Measurements from ENCODE around the gene FOXP1. TPM values are rescaled to one million over a fixed set of nuclear protein-coding genes. Genes with fewer than 3 reads are reported as not detected.

FOXP1 gene
- total and polyA plus RNA-seq, 2 donors (not counting 1 experiment from before 2014, with no cell fraction given) = 91.1 to 508 TPM

DNA sequence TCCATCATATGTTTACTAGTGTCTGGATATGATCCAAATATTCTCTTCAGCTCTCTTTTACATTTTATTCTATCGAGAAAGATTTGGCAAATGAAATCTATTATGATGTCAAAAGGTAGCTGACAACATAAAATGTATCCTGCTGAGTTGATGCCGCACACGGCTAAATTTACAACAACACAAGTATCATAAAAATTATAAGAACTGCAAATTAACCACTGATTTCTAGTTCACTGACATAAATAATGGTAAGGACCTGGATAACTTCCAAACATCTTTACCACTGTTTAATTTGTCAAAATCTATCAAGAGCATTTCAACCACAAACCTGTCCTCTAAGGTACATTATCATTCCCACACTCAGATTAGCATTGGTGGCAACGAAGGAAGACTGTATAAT lies 244.5 kb downstream of the FOXP1 start:
- H3K9me3 Mint-ChIP-seq (ENCODE audit: insufficient read depth) = peaks cover 3% of the 10 kb centered on the region
- DNase-seq (no peak), ATAC-seq (ENCODE audit: low read depth) (no peak)
- H3K27ac Mint-ChIP-seq = no peak overlapping the region
- H3K36me3 ChIP-seq (replicated peaks in 1 of 2; ENCODE audit: control extremely low read depth in 1 of 2, control insufficient read depth in 1 of 2, extremely low read depth in 1 of 2, insufficient read depth in 2 of 2, low read length in 1 of 2) = peaks cover 3 to 4% of the 10 kb centered on the region in 2 experiments
- no peaks in the 10 kb centered on the region for H4K20me1 ChIP-seq (ENCODE audit: control insufficient read depth, insufficient read depth, low read length, poor library complexity, severe bottlenecking)
- no peak overlapping the region for H2AFZ ChIP-seq (ENCODE audit: insufficient read depth, low read depth, low read length, poor library complexity, severe bottlenecking)
- H3K9me3 ChIP-seq (ENCODE audit: control extremely low read depth in 1 of 3, control insufficient read depth in 2 of 3, insufficient read depth in 1 of 3, low read length in 2 of 3) = peaks cover 0 to 4% (median 0%) of the 10 kb centered on the region in 3 donors
- 83% methylated on average over 2 of the region's 4 CpGs for WGBS (ENCODE audit: insufficient coverage)
- CTCF ChIA-PET = interaction anchor here (1.7 kb wide), 1 partner anchor 12 kb away, joined by 3 read pairs; no protein-coding TSS in a partner anchor
- H3K4me3 ChIP-seq (ENCODE audit: control extremely low read depth in 1 of 5, extremely low read depth in 1 of 5, insufficient read depth in 1 of 5, low read depth in 2 of 5, low read length in 4 of 5) = no peak overlapping the region
- peaks cover 95% of the 10 kb centered on the region for H3K79me2 ChIP-seq (ENCODE audit: control insufficient read depth, insufficient read depth, low read length)
- H3K27me3 ChIP-seq (replicated peaks in 1 of 4; ENCODE audit: control extremely low read depth in 1 of 4, control insufficient read depth in 3 of 4, insufficient read depth in 4 of 4, low read length in 3 of 4) = no peaks in the 10 kb centered on the region
- POLR2A ChIA-PET = no interaction called here
- no peaks in the 10 kb centered on the region for H3K27me3 Mint-ChIP-seq
- H3K4me2 ChIP-seq (replicated peaks; ENCODE audit: low read depth, low read length, poor library complexity, severe bottlenecking) = no peak overlapping the region
- H3K4me3 Mint-ChIP-seq = no peak overlapping the region
- peaks cover 39% of the 10 kb centered on the region for H3K4me1 Mint-ChIP-seq
- peaks cover 0 to 4% of the 10 kb centered on the region in 2 donors for H3K4me1 ChIP-seq (ENCODE audit: control insufficient read depth in 2 of 2, insufficient read depth in 2 of 2, low read length in 2 of 2)
- H3K27ac ChIP-seq (ENCODE audit: low read length in 2 of 2) = no peak overlapping the region
- intact Hi-C loops (cut with micrococcal nuclease) = no loop called here
- TF ChIP-seq, protein P1, sequence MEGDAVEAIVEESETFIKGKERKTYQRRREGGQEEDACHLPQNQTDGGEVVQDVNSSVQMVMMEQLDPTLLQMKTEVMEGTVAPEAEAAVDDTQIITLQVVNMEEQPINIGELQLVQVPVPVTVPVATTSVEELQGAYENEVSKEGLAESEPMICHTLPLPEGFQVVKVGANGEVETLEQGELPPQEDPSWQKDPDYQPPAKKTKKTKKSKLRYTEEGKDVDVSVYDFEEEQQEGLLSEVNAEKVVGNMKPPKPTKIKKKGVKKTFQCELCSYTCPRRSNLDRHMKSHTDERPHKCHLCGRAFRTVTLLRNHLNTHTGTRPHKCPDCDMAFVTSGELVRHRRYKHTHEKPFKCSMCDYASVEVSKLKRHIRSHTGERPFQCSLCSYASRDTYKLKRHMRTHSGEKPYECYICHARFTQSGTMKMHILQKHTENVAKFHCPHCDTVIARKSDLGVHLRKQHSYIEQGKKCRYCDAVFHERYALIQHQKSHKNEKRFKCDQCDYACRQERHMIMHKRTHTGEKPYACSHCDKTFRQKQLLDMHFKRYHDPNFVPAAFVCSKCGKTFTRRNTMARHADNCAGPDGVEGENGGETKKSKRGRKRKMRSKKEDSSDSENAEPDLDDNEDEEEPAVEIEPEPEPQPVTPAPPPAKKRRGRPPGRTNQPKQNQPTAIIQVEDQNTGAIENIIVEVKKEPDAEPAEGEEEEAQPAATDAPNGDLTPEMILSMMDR (IDR thresholded peaks at IDR 0.05) = no peak
- no peak for TF ChIP-seq EZH2 (IDR thresholded peaks at IDR 0.05; ENCODE audit: borderline replicate concordance, insufficient read depth, low read depth, low read length, poor library complexity, severe bottlenecking)
- H3K9ac ChIP-seq (ENCODE audit: low read length) = no peak overlapping the region

DNA sequence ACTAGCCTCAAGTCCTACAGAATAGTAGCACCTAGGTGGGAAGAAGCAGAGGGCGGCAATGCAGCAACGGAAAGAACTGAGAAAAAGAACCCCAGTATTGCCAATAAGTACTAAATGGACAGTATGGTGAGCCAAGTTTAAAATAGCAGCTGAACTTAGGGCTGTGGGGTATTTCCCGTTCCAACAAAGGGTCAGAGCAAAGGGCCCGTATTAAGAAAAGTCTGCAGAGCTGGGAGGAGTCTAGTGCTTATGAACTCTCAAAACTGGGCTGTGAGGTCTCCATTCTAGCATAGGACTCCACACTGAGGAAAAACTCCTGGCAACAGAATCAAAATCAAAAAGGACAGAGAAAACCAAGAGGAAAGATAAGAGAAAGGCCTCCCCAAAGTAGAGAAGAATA lies 250.7 kb downstream of the FOXP1 start:
- H3K9ac ChIP-seq (ENCODE audit: low read length) = no peak overlapping the region
- intact Hi-C loops (cut with micrococcal nuclease) = no loop called here
- TF ChIP-seq, protein P1 (IDR thresholded peaks at IDR 0.05) = no peak
- TF ChIP-seq EZH2 (IDR thresholded peaks at IDR 0.05; ENCODE audit: borderline replicate concordance, insufficient read depth, low read depth, low read length, poor library complexity, severe bottlenecking) = no peak
- POLR2A ChIA-PET = no interaction called here
- no peaks in the 10 kb centered on the region for H4K20me1 ChIP-seq (ENCODE audit: control insufficient read depth, insufficient read depth, low read length, poor library complexity, severe bottlenecking)
- CTCF ChIA-PET = no interaction called here
- ATAC-seq (ENCODE audit: low read depth) (no peak), DNase-seq (no peak)
- peaks cover 12% of the 10 kb centered on the region for H3K4me1 Mint-ChIP-seq
- H3K4me1 ChIP-seq (ENCODE audit: control insufficient read depth in 2 of 2, insufficient read depth in 2 of 2, low read length in 2 of 2) = no peaks in the 10 kb centered on the region
- H3K4me2 ChIP-seq (replicated peaks; ENCODE audit: low read depth, low read length, poor library complexity, severe bottlenecking) = no peak overlapping the region
- H3K27me3 ChIP-seq (replicated peaks in 1 of 4; ENCODE audit: control extremely low read depth in 1 of 4, control insufficient read depth in 3 of 4, insufficient read depth in 4 of 4, low read length in 3 of 4) = no peaks in the 10 kb centered on the region
- peaks cover 86% of the 10 kb centered on the region for H3K79me2 ChIP-seq (ENCODE audit: control insufficient read depth, insufficient read depth, low read length)
- no peak overlapping the region for H3K27ac ChIP-seq (ENCODE audit: low read length in 2 of 2)
- peaks cover 0 to 9% (median 0%) of the 10 kb centered on the region in 3 donors for H3K9me3 ChIP-seq (ENCODE audit: control extremely low read depth in 1 of 3, control insufficient read depth in 2 of 3, insufficient read depth in 1 of 3, low read length in 2 of 3)
- peaks cover 6 to 15% of the 10 kb centered on the region in 2 experiments for H3K36me3 ChIP-seq (replicated peaks in 1 of 2; ENCODE audit: control extremely low read depth in 1 of 2, control insufficient read depth in 1 of 2, extremely low read depth in 1 of 2, insufficient read depth in 2 of 2, low read length in 1 of 2)
- no peak overlapping the region for H3K4me3 ChIP-seq (ENCODE audit: control extremely low read depth in 1 of 5, extremely low read depth in 1 of 5, insufficient read depth in 1 of 5, low read depth in 2 of 5, low read length in 4 of 5)
- no peak overlapping the region for H2AFZ ChIP-seq (ENCODE audit: insufficient read depth, low read depth, low read length, poor library complexity, severe bottlenecking)
- H3K27ac Mint-ChIP-seq = no peak overlapping the region
- WGBS (ENCODE audit: insufficient coverage) = 86% methylated on average over 2 of the region's 4 CpGs
- H3K9me3 Mint-ChIP-seq (ENCODE audit: insufficient read depth) = no peaks in the 10 kb centered on the region
- H3K27me3 Mint-ChIP-seq = no peaks in the 10 kb centered on the region
- H3K4me3 Mint-ChIP-seq = no peak overlapping the region

Measured in B cell (primary cell).